Panc1 (cell line): ENCODE data around the gene M6PR. TPM values are rescaled to one million over a fixed set of nuclear protein-coding genes. Genes with fewer than 3 reads are reported as not detected.

Source experiments
- ATAC-seq: fragments of 200-7000 bp; cut with Tn5 transposase; 2 replicates; pipeline ENCODE4 v1.9.1; 2020; ENCODE audit warnings: mild to moderate bottlenecking, moderate library complexity
- BruUV-seq: library from RNA; stranded (reverse); fragments of 400-500 nt; replicated peaks from 2 replicates; lab custom pipeline; 2021; lab: Mats Ljungman, UMichigan
- CTCF ChIA-PET: fragments of 300-600 bp; sonication (Branson Sonifier 250); formaldehyde crosslinking; loops from one replicate; lab custom pipeline; 2022; ENCODE audit warnings: antibody characterized with exemption; lab: Charles Lee
- POLR2A ChIA-PET: fragments of 300-600 bp; sonication (Branson Sonifier 250); formaldehyde crosslinking; loops from one replicate; lab custom pipeline; 2022; ENCODE audit warnings: antibody characterized with exemption; lab: Charles Lee
- DNase-seq: peaks from one replicate; pipeline ENCODE4 v3.0.0-alpha.2; 2010; ENCODE audit warnings: low read depth, low spot score
- H3K27ac ChIP-seq: 2 replicates; pipeline ENCODE4 v1.5.1; 2011; ENCODE audit warnings: mild to moderate bottlenecking, low read length, inconsistent platforms
- H3K27me3 ChIP-seq: fragments of 200-500 bp; sonication (Bioruptor generic); 2 replicates; pipeline ENCODE4 v1.6.0; 2014; ENCODE audit warnings: low read length, inconsistent platforms; ENCODE audit not compliant: control insufficient read depth, insufficient read depth
- H3K36me3 ChIP-seq: fragments of 200-500 bp; sonication (Bioruptor generic); 2 replicates; pipeline ENCODE4 v1.5.1; 2014; ENCODE audit warnings: inconsistent platforms, mild to moderate bottlenecking, low read length, moderate library complexity; ENCODE audit not compliant: control insufficient read depth, insufficient read depth
- H3K4me1 ChIP-seq: 2 replicates; pipeline ENCODE4 v1.5.1; 2011; ENCODE audit warnings: inconsistent platforms, mild to moderate bottlenecking, low read length, moderate library complexity; ENCODE audit not compliant: control insufficient read depth, insufficient read depth
- H3K4me3 ChIP-seq, 2 experiments: 2 replicates each; pipeline ENCODE4 v1.5.1; 2011 to 2012; ENCODE audit warnings: low read depth in 2 of 2, low read length in 2 of 2, mild to moderate bottlenecking in 2 of 2, inconsistent platforms in 1 of 2, moderate library complexity in 1 of 2
- H3K9me3 ChIP-seq: fragments of 200-500 bp; sonication (Bioruptor generic); 2 replicates; pipeline ENCODE4 v1.5.1; 2014; ENCODE audit warnings: low read depth, mild to moderate bottlenecking, inconsistent platforms, low read length, moderate library complexity; ENCODE audit not compliant: control insufficient read depth, insufficient read depth
- CTCF ChIP-seq: fragments of 450-650 bp; IDR thresholded peaks from 2 replicates; pipeline ENCODE4 v1.5.1; 2017; ENCODE audit warnings: mild to moderate bottlenecking
- POLR2AphosphoS5 ChIP-seq: IDR thresholded peaks from 2 replicates; pipeline ENCODE4 v1.6.1; 2012; ENCODE audit warnings: mild to moderate bottlenecking, low read depth, low read length, moderate library complexity
- REST ChIP-seq, 2 experiments: IDR thresholded peaks; 2 replicates each; pipeline ENCODE4 v1.6.1; 2011 to 2012; ENCODE audit warnings: low read depth in 2 of 2, control low read depth in 1 of 2, low read length in 1 of 2, mild to moderate bottlenecking in 1 of 2, moderate library complexity in 1 of 2; ENCODE audit not compliant: insufficient read depth in 1 of 2
- SIN3A ChIP-seq: IDR thresholded peaks from 2 replicates; pipeline ENCODE4 v1.6.1; 2012; ENCODE audit warnings: low read depth, mild to moderate bottlenecking, low read length, moderate library complexity, borderline replicate concordance; ENCODE audit not compliant: insufficient read depth
- TCF7L2 ChIP-seq: IDR thresholded peaks from 2 replicates; pipeline ENCODE4 v1.6.1; 2011; ENCODE audit warnings: mild to moderate bottlenecking, low read depth, low read length, inconsistent platforms
- in situ Hi-C: cut with HindIII; loops from 2 replicates; pipeline ENCODE4 v1.10.0; 2016; ENCODE audit warnings: low sequenced_read_pairs, low pct_unique_long_range_greater_than_20kb
- intact Hi-C: fragments of 100-400 bp; cut with micrococcal nuclease; formaldehyde crosslinking; loops from one replicate; pipeline ENCODE4 v1.10.0; 2022; ENCODE audit not compliant: unreplicated experiment
- total RNA-seq: library from RNA; stranded (reverse); gene quantifications from one replicate; pipeline ENCODE4 v1.2.1, GENCODE V29; 2021; ENCODE audit not compliant: unreplicated experiment

The M6PR gene
- total RNA-seq, 1 experiment from 2014 or later: 161 TPM

GRCh38 chr12:8956772-8957171 is 7.3 kb upstream of the M6PR start:
- H3K27ac ChIP-seq: no peak overlapping the region
- TF ChIP-seq CTCF (no peak), TCF7L2 (no peak), POLR2AphosphoS5 (no peak), SIN3A (no peak), REST (IDR thresholded peaks at IDR 0.05; ENCODE audit: insufficient read depth in 1 of 2, low read depth in 2 of 2, low read length in 1 of 2) (no peak)
- no peaks in the 10 kb centered on the region for H3K9me3 ChIP-seq
- in situ Hi-C loops (no loop called here), intact Hi-C loops (no loop called here)
- H3K27me3 ChIP-seq: no peaks in the 10 kb centered on the region
- H3K4me3 ChIP-seq: no peak overlapping the region
- H3K4me1 ChIP-seq: no peaks in the 10 kb centered on the region
- ChIA-PET POLR2A (interaction anchor here (0.6 kb wide), 1 partner anchor 659 kb away, joined by 3 read pairs; no protein-coding TSS in a partner anchor), CTCF (no interaction called here)
- no TSS peak for BruUV-seq
- H3K36me3 ChIP-seq: no peaks in the 10 kb centered on the region
- no peak for ATAC-seq
- DNase-seq: no peak

GRCh38 chr12:8956073-8956472 is 6.6 kb upstream of the M6PR start:
- no peak for ATAC-seq
- no peak for DNase-seq
- Histone ChIP-seq H3K9me3 (no peaks in the 10 kb centered on the region), H3K27me3 (no peaks in the 10 kb centered on the region), H3K4me3 (no peak overlapping the region), H3K4me1 (no peaks in the 10 kb centered on the region), H3K27ac (no peak overlapping the region), H3K36me3 (no peaks in the 10 kb centered on the region)
- intact Hi-C loops: no loop called here
- no TSS peak for BruUV-seq
- POLR2A ChIA-PET: no interaction called here
- CTCF ChIA-PET: no interaction called here
- TF ChIP-seq REST (IDR thresholded peaks at IDR 0.05; ENCODE audit: insufficient read depth in 1 of 2, low read depth in 2 of 2, low read length in 1 of 2): no peak
- TF ChIP-seq SIN3A: no peak
- TF ChIP-seq CTCF: no peak
- no peak for TF ChIP-seq POLR2AphosphoS5
- no peak for TF ChIP-seq TCF7L2
- in situ Hi-C loops: no loop called here
